Stimulated activated effector memory CD8-positive, alpha-beta T cell treated with anti-CD3 and anti-CD28 coated beads, Interleukin-12 subunit alpha, Interleukin-12 subunit beta, amount 100 ng/mL, for 72 hours (primary cell): ENCODE measurements around the gene PLAAT2.

ENCODE experiments used
- ATAC-seq: fragments of 150-1000 bp; cut with Tn5 transposase; 2 replicates; pipeline ENCODE4 v1.10.0; 2021
- DNase-seq, 2 donors: peaks; one replicate each; pipeline ENCODE4 v3.0.0; 2021 to 2022; ENCODE audit warnings: low spot score in 2 of 2
- H3K27ac Mint-ChIP-seq: one replicate; pipeline ENCODE4 v1.8.0; 2022; ENCODE audit warnings: mild to moderate bottlenecking, mixed read lengths
- H3K36me3 Mint-ChIP-seq: one replicate; pipeline ENCODE4 v1.8.0; 2022; ENCODE audit warnings: mild to moderate bottlenecking, mixed read lengths
- H3K4me1 Mint-ChIP-seq: one replicate; pipeline ENCODE4 v1.8.0; 2022; ENCODE audit warnings: mixed read lengths
- H3K4me3 Mint-ChIP-seq: one replicate; pipeline ENCODE4 v1.8.0; 2022; ENCODE audit warnings: mild to moderate bottlenecking, mixed read lengths
- H3K9me3 Mint-ChIP-seq: one replicate; pipeline ENCODE4 v1.8.0; 2022; ENCODE audit warnings: mixed read lengths

Gene PLAAT2

DNA sequence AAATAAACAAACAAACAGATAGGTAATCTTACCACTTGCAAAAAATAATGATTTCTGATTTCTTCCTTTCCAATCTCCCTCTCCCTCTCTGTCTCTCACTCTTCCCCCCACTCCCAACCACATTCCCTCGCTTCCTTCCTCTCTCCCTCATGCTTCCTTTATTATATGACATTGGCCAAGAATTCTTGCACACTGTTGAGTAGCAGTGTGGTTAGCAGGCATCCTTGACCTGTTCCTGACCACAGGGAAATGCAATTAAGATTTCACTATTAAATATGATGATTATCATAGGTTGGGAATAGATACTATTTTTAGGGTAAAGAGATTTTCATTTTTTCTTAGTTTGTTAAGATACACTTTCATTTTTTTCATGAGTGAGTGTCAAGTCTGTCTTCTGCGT lies 41.3 kb downstream of the PLAAT2 start:
- no peak overlapping the region for H3K27ac Mint-ChIP-seq

DNA sequence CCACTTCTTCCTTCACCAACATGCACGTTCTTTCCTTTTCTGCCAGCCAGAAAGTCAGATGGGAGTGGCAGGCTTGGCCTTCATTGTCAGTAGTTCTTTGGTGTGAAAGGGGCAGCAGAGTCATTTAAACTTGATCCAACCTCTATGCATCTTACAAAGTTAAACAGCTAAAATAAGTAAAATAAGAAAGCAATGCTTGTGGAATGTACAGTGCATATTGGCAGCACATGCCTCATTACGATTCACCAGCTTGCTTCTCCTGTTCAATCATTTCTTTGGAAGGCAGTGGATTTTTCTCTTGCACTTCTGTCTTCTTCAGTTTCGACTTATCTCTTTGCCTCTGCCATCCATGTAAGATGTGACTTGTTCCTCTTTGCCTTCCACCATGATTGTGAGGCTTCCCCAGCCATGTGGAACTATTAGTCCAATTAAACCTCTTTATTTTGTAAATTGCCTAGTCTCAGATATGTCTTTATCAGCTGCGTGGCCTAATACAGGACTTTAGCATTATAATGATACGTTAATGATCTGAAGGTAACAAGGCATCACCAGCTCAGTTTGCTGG lies 42.5 kb downstream of the PLAAT2 start:
- Mint-ChIP-seq H3K9me3 (no peaks in the 10 kb centered on the region), H3K27ac (peak overlapping the region; percentile 12), H3K36me3 (no peaks in the 10 kb centered on the region), H3K4me1 (peaks cover 17% of the 10 kb centered on the region), H3K4me3 (no peak overlapping the region)
- ATAC-seq (no peak), DNase-seq (no peak)

More for the DNA sequence above, 41.3 kb downstream of the PLAAT2 start:
- Mint-ChIP-seq H3K36me3 (no peaks in the 10 kb centered on the region), H3K4me3 (no peak overlapping the region), H3K9me3 (no peaks in the 10 kb centered on the region), H3K4me1 (peaks cover 17% of the 10 kb centered on the region)
- ATAC-seq (no peak), DNase-seq (no peak)

DNA sequence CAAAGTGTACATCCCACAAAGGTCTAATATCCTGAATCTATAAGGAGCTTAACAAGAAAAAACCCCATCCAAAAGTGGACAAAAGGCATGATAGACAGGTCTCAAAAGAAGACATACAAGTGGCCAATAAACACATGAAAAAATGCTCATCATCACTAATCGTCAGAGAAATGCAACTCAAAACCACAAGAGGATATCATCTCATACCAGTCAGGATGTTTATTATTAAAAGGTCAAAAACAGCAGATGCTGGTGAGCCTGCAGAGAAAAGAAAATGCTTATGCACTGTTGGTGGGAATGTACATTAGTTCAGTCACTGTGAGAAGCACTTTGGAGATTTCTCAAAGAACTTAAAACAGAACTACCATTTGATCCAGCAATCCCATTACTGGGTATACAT lies 44.6 kb downstream of the PLAAT2 start:
- ATAC-seq: peak; percentile 51
- peaks cover 17% of the 10 kb centered on the region for H3K4me1 Mint-ChIP-seq
- peak overlapping the region; percentile 76 for H3K27ac Mint-ChIP-seq

DNA sequence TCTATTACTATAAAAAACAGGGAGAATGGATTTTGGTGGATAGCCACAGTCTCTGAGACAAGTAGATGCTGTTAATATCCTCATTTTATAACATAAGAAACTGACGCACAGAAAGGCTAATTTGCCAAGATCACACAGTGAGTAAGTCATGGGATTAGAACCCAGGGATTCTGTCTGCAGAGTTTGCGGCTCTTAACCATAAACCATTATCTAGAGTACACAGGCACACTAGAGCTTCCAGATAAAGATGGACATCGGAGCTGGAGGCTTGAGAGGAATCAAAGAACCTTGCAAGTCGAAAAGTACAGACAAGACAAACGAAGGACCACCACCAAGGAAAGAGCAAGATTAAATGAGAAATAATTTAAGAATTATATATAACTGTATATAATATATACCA lies 46.0 kb downstream of the PLAAT2 start:
- no peak for ATAC-seq
- H3K36me3 Mint-ChIP-seq: no peaks in the 10 kb centered on the region
- H3K4me3 Mint-ChIP-seq: no peak overlapping the region

More for the DNA sequence above, 44.6 kb downstream of the PLAAT2 start:
- H3K4me3 Mint-ChIP-seq: no peak overlapping the region
- H3K36me3 Mint-ChIP-seq: no peaks in the 10 kb centered on the region
- H3K9me3 Mint-ChIP-seq: no peaks in the 10 kb centered on the region
- no peak for DNase-seq

DNA sequence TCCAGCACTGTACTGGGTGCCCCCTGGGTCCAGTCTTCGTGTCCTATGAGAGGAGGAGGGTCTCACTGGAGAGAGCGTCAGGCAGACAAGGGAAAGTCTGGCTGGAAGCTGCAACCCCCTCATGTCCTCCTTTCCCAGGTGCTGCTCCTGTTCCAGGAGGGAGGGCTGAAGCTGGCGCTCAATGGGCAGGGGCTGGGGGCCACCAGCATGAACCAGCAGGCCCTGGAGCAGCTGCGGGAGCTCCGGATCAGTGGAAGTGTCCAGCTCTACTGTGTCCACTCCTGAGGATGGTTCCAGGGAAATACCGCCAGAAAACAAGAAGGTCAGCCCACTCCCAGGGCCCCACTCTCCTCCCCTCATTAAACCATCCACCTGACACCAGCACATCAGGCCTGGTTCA lies 47.1 kb downstream of the PLAAT2 start:
- Mint-ChIP-seq H3K9me3 (no peaks in the 10 kb centered on the region), H3K4me3 (no peak overlapping the region), H3K36me3 (no peaks in the 10 kb centered on the region), H3K4me1 (peaks cover 17% of the 10 kb centered on the region), H3K27ac (peak overlapping the region; percentile 64)
- no peak for ATAC-seq
- DNase-seq: no peak

More for the DNA sequence above, 46.0 kb downstream of the PLAAT2 start:
- no peak for DNase-seq
- H3K9me3 Mint-ChIP-seq: no peaks in the 10 kb centered on the region
- H3K4me1 Mint-ChIP-seq: peaks cover 17% of the 10 kb centered on the region
- no peak overlapping the region for H3K27ac Mint-ChIP-seq

DNA sequence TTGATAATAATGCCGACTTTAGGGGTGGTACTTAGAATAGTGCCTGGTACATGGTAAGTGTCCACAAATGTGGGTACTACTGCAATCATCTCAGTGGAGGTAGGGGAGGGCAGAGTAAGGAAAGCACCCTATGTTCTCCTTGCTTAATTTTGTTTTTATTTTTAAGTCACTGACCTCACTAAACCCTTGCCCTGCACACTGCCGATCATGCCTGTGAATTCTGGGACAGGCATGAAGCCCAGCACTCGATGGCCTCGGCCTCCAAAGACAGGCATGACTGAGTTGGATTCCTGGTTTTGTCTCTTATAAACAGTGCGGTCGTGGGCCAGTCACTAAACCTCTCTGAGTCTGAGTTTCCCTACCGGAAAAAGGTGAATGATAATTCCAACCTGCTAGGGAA lies 50.4 kb downstream of the PLAAT2 start:
- H3K9me3 Mint-ChIP-seq: no peaks in the 10 kb centered on the region
- H3K4me3 Mint-ChIP-seq: no peak overlapping the region
- no peak overlapping the region for H3K27ac Mint-ChIP-seq
- ATAC-seq (no peak), DNase-seq (no peak)
- no peaks in the 10 kb centered on the region for H3K36me3 Mint-ChIP-seq
- H3K4me1 Mint-ChIP-seq: no peaks in the 10 kb centered on the region

DNA sequence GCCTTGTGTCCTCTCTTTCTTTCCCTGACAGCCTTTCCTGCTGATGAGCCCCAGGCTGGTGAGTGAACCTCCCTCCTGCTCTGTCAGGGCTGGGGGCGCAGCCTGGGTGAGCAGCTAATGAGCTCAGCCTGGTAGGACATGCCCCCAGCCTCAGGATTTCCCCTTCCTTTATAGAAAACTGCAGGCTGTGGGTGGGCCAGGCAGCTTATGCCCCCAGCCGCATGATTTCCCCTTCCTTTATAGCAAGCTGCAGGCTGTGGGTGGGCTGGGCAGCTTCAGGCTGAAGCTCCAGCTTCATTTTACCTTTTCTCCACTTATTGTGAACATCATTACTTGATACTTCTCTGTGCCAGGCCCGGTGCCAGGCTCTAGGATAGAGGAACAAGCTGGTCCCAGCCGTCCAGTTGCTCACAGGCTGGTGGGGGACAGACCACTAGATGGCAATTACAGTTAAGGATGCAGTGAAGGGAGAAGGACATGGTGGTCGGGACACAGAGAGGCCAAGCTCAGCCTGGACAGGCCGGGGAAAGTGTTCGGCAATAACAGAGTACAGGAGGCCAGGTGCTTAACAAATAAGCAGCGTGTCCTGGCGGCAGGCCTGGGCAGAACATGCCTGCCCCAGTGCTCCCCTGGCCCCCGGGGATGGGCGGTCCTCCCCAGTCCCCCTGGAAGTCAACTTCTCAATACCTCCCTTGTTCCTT lies 52.0 kb downstream of the PLAAT2 start:
- DNase-seq: no peak
- H3K36me3 Mint-ChIP-seq: no peaks in the 10 kb centered on the region
- H3K9me3 Mint-ChIP-seq: no peaks in the 10 kb centered on the region
- no peak overlapping the region for H3K4me3 Mint-ChIP-seq
- no peak for ATAC-seq
- peak overlapping the region; percentile 65 for H3K27ac Mint-ChIP-seq
- H3K4me1 Mint-ChIP-seq: no peaks in the 10 kb centered on the region

DNA sequence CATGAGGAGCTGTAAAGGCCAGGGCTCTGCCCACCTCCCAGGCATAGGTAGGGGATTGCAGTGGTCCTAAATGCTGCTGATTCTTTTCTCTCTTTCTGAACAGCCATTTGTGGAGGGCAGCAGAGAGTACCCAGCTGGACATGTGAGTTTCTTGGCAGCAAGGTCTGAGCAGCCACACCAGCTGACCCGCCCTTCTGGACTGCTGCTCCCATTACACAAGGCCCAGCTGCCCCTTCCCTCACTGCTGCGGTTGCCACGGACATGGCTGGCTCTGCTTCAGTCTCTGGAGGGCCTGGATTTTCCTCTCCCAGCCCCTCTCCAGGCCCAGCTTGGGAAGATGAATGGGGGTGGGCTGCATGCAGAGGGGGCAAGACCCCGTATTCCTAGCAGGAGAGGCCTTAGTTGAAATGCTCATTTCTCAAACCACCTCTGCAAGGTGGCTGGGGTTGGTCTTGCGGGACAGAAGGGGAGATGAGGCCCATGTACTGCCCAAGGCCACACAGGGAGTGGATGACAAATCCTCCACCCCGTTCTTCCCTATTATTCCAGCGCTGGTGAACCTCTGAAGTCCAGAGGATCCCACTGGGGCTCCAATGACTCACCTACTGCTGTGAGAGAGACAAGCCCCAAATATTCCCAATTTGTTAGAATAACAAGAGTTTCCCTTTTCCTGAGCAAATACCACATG lies 52.7 kb downstream of the PLAAT2 start:
- DNase-seq (no peak), ATAC-seq (no peak)
- H3K4me3 Mint-ChIP-seq: no peak overlapping the region
- H3K36me3 Mint-ChIP-seq: no peaks in the 10 kb centered on the region
- peak overlapping the region; percentile 65 for H3K27ac Mint-ChIP-seq
- no peaks in the 10 kb centered on the region for H3K4me1 Mint-ChIP-seq
- no peaks in the 10 kb centered on the region for H3K9me3 Mint-ChIP-seq

DNA sequence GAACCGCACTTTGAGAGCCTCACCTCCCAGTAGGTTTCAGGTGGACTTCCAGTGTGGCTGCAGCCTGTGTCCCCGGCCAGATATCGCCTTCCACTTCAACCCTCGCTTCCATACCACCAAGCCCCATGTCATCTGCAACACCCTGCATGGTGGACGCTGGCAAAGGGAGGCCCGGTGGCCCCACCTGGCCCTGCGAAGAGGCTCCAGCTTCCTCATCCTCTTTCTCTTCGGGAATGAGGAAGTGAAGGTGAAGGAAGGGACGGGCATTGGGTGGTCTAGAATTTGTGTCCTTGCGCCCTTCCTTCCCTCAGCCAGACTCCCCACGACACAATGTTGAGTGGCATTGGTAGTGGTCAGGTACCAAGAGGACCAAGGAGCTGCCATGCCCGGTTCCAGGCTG lies 54.4 kb downstream of the PLAAT2 start:
- Mint-ChIP-seq H3K4me1 (no peaks in the 10 kb centered on the region), H3K9me3 (no peaks in the 10 kb centered on the region), H3K36me3 (no peaks in the 10 kb centered on the region), H3K27ac (no peak overlapping the region), H3K4me3 (no peak overlapping the region)
- ATAC-seq (no peak), DNase-seq (no peak)

DNA sequence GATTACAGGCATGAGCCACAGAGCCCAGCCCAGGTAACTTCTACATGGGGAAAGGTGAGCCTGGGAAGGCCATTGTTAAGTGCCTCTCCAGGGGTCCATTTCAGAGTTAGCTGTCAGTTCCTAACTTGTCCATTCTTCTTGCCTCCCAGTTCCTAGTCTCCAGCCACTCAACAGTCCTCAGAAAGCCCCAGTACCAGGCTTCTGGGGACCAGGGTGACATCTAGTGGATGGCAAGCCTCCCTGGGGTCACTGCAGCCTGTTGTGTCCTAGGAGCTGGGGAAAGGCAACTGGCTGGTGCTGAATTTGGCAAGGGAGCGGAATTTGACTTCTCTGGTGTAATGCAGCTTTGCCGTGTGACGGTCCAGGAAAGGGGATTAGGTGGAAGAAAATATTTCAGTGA lies 55.2 kb downstream of the PLAAT2 start:
- Mint-ChIP-seq H3K36me3 (no peaks in the 10 kb centered on the region), H3K9me3 (no peaks in the 10 kb centered on the region), H3K4me1 (no peaks in the 10 kb centered on the region), H3K27ac (no peak overlapping the region), H3K4me3 (no peak overlapping the region)
- DNase-seq: no peak
- peak; percentile 42 for ATAC-seq

DNA sequence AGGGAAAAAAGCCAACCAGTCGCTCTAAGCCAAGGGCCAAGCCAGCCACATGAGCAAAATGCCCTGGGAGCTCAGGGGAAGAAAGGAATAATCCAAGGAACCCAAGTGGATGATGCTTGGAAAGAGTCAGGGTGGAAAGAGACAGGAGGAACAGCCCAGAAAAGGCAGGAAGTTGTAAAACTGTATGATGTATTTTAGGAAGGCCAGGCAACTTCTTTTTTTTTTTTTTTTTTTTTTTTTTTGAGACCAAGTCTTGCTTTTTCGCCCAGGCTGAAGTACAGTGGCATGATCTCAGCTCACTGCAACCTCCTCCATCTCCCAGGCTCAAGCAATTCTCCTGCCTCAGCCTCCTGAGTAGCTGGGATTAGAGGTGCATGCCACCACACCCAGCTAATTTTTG lies 55.7 kb downstream of the PLAAT2 start:
- no peak for ATAC-seq
- H3K4me1 Mint-ChIP-seq: no peaks in the 10 kb centered on the region
- no peak overlapping the region for H3K27ac Mint-ChIP-seq
- DNase-seq: no peak
- H3K9me3 Mint-ChIP-seq: no peaks in the 10 kb centered on the region
- no peak overlapping the region for H3K4me3 Mint-ChIP-seq
- H3K36me3 Mint-ChIP-seq: no peaks in the 10 kb centered on the region

DNA sequence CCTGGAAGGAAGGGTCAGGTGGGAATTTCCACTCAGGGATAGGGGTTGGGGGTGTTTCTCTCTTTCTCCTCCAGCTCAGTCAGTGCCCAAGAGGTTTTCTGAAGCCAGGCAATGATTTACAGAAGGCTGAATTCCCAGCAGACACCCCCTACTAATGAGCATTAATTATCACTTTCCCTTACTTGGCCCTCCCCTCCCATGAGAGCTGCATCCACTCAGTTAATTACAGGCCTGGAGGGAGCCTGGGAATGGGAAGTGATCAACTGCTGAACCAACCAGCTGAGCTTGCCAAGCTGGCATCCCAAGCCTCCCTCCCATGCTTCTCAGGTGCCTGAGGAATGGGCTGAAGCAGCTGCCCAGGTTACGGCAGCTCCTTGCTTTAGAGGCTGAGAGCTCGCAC lies 56.3 kb downstream of the PLAAT2 start:
- peak overlapping the region; percentile 45 for H3K27ac Mint-ChIP-seq
- H3K36me3 Mint-ChIP-seq: no peaks in the 10 kb centered on the region
- H3K4me1 Mint-ChIP-seq: no peaks in the 10 kb centered on the region
- DNase-seq (no peak), ATAC-seq (no peak)
- no peak overlapping the region for H3K4me3 Mint-ChIP-seq
- H3K9me3 Mint-ChIP-seq: no peaks in the 10 kb centered on the region

DNA sequence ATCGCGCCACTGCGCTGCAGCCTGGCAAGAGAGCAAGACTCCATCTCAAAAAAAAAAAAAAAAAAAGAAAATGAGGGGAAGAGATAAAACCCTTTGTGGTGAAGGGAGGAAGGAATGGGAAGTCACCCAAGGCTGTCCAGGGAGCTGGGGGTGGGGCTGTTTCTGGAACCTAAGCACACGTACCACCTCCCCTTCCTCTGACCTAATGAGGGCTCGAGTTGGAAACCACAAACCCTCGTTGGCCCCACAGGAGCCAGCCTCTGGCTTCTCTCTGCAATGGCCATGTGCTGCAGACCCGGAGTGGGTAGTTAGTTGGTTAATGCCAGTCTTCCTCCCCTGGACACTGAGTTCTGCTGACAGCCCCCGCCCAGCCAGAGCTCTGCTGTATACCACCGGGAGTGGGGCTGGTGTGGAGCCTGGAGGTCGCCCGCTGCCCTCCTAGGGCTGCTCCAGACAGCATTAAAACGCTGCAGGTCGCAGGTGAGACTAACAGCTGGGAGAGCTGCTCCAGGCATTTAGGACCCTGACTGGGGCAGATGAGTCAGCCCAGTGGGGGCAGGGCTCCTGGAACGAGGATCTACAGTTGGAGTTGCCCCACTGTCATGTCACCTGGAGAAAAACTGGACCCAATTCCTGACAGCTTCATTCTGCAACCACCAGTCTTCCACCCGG lies 57.2 kb downstream of the PLAAT2 start, which contains the start of gene LGALS12:
TSS of gene LGALS12 (plus strand) at position 228 of the 672 bp plus-strand sequence. CDS start at position 603, 375 bp downstream.
- ATAC-seq (no peak), DNase-seq (no peak)
- no peaks in the 10 kb centered on the region for H3K9me3 Mint-ChIP-seq
- peak within 1 kb of the TSS; percentile 45 for H3K27ac Mint-ChIP-seq
- H3K36me3 Mint-ChIP-seq: no peaks in the 10 kb centered on the region
- H3K4me3 Mint-ChIP-seq: no peak within 1 kb of the TSS
- H3K4me1 Mint-ChIP-seq: no peaks in the 10 kb centered on the region

DNA sequence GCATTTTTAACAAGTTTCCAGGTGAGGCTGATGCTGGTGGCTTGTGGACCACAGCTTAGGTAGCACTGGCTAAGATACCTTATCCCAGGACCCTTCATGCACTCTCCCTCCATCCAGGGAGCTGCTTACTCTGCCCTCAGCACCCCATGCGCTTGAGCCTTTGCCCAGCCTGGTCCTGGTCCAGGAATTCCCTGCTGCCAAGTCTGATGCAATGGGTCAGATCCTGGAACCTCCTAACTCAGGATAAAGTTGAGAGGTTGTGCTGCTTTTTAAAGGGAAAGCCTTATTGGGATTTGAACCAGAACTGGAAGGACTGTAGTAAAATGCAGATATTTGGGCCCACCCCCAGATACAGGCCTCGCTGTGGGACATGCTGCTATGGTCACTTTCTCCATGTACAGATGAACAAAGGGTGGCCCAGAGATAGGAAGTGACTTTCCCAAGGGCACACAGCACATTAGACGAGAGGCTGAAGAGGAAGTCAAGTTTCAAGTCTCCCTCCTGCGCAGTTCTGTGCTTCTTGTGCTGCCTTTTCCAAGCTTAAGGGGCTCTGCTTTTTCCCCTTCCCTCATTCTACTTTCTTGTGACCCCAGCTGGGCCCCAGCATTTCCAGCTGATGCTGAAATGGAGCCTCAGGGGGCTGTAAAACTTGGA lies 58.1 kb downstream of the PLAAT2 start:
- Mint-ChIP-seq H3K4me3 (no peak overlapping the region), H3K27ac (no peak overlapping the region), H3K36me3 (no peaks in the 10 kb centered on the region), H3K9me3 (no peaks in the 10 kb centered on the region), H3K4me1 (no peaks in the 10 kb centered on the region)
- no peak for DNase-seq
- no peak for ATAC-seq

DNA sequence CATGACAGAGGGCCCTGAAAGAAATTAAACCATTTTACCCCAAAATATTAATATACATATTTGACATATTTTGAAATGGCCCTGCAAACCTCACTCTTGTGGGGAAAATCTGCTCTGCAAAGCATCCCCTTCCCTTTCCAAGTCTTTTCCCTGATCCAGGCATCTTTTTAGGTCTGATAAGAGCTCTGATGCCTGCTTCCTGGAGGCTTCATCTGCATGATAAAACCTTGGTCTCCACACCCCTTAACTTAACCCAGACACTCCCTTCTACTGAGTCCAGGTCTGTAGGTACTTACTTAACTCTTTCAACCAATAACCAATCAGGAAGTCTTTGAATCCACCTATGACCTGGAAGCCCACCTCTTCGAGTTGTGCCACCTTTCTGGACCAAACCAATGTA lies 59.1 kb downstream of the PLAAT2 start:
- Mint-ChIP-seq H3K9me3 (peaks cover 3% of the 10 kb centered on the region), H3K36me3 (no peaks in the 10 kb centered on the region), H3K4me1 (no peaks in the 10 kb centered on the region), H3K4me3 (no peak overlapping the region), H3K27ac (no peak overlapping the region)
- ATAC-seq: no peak
- no peak for DNase-seq
